GM19193 (cell line): ENCODE data around the gene MNX1.

ENCODE experiments used
- POLR2A ChIP-seq: IDR thresholded peaks from 4 replicates; pipeline ENCODE4 v1.6.1; 2011; ENCODE audit not compliant: insufficient read depth, insufficient read length; ENCODE audit errors: extremely low read depth

The MNX1 gene

GRCh38 chr7:157041004-157041403 lies 30.5 kb upstream of the MNX1 start:
- TF ChIP-seq POLR2A, result no peak

- no peak for TF ChIP-seq POLR2A
Observed at GRCh38 chr7:157037635-157038034, 27.2 kb upstream of the MNX1 start.

GRCh38 chr7:157037028-157037427 lies 26.6 kb upstream of the MNX1 start:
- no peak for TF ChIP-seq POLR2A

GRCh38 chr7:157035979-157036378 lies 25.5 kb upstream of the MNX1 start:
- TF ChIP-seq POLR2A, result no peak

GRCh38 chr7:157035302-157035701 lies 24.8 kb upstream of the MNX1 start:
- no peak for TF ChIP-seq POLR2A

GRCh38 chr7:157033483-157034473 lies 23.3 kb upstream of the MNX1 start:
- no peak for TF ChIP-seq POLR2A

- no peak for TF ChIP-seq POLR2A
Observed at GRCh38 chr7:157032644-157033482, 22.4 kb upstream of the MNX1 start.

GRCh38 chr7:157032128-157032527 lies 21.7 kb upstream of the MNX1 start:
- TF ChIP-seq POLR2A, result no peak

GRCh38 chr7:157028199-157028903 lies 17.9 kb upstream of the MNX1 start:
- TF ChIP-seq POLR2A, result no peak

GRCh38 chr7:157027568-157028198 lies 17.2 kb upstream of the MNX1 start:
- TF ChIP-seq POLR2A, result no peak

- TF ChIP-seq POLR2A, result no peak
Observed at GRCh38 chr7:157024716-157025115, 14.3 kb upstream of the MNX1 start.

- no peak for TF ChIP-seq POLR2A
Observed at GRCh38 chr7:157023589-157023905, 13.1 kb upstream of the MNX1 start.

- TF ChIP-seq POLR2A, result no peak
Observed at GRCh38 chr7:157022681-157023588, 12.5 kb upstream of the MNX1 start.

- no peak for TF ChIP-seq POLR2A
Observed at GRCh38 chr7:157021871-157022680, 11.6 kb upstream of the MNX1 start.
